Activated CD4-positive, alpha-beta T cell treated with anti-CD3 and anti-CD28 coated beads, Interleukin-2, Interleukin-4, amounts not matched to agents 100 ng/mL and 50 ng/mL, durations not matched to agents 16 hours and 8 hours (primary cell): ENCODE measurements around the gene TTF2.
A peak's percentile ranks its signal among the peaks of the same experiment; 100 is the strongest.
"Not testable (repeated sequence)": the region's sequence is repeated elsewhere in the genome, so short reads cannot be mapped to it uniquely, and the experiment has no call there.

Experiments used
- DNase-seq: peaks from one replicate; pipeline ENCODE4 v3.0.0-alpha.2; 2020; ENCODE audit warnings: low spot score

TTF2 gene

DNA sequence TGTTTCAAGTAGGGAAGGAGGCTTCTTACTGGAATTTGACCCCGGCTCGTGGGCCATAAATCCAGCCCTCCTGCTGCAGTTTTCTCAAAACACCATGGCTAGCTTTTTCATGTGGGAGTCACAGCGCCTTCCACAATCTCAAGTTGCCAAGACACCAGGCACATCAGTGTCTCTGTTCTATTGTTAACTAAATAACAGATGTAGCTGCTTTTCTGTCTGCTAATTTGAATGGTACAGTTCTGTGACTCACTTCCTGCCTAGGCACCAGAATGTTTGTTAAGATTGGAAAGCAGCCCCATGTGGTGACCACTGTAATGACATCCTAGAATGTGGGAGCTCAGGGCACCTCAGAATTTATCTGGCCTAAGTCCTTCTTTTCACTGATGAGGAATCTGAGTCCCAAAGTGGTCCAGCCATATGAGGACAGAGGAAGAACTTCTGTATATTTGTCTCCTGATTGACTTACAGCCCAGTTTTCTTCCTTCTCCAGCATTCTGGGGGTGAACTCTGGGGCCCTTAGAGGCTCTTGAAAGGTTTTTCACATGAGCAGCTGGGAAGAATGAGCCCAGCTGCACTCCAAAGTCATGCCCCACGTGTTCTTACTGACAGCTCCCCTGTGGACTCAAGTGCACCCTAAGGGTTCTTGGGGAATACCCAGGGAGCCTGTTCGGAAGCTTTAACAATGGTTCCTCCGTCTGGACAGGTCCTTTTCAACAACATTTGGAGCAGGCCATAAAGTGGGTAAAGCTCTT is 33.9 kb downstream of the TTF2 start:
- DNase-seq = peak; percentile 58

GRCh38 chr1:117094841-117095604 is 34.9 kb downstream of the TTF2 start:
- no peak for DNase-seq

DNA sequence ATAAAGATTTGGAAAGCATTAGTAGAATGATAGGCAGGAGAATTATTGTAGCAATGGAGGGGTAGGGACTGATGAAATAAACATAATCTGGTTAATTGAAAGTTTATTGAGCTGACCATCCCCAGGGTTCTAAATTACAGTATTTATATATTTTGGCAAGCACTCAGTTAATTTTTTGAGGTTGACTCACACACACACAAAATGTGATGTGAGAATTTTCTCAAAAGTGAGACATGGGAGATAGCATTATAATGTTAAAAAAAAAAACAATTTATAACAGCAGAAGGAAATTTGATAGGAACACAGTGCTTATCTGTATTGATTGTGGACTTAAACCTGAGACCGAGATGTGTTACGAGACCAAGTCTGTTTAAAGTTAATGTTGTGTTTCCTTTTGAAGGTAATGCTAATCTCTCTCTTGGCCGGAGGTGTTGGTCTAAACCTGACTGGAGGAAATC is 36.9 kb downstream of the TTF2 start:
- DNase-seq = no peak

DNA sequence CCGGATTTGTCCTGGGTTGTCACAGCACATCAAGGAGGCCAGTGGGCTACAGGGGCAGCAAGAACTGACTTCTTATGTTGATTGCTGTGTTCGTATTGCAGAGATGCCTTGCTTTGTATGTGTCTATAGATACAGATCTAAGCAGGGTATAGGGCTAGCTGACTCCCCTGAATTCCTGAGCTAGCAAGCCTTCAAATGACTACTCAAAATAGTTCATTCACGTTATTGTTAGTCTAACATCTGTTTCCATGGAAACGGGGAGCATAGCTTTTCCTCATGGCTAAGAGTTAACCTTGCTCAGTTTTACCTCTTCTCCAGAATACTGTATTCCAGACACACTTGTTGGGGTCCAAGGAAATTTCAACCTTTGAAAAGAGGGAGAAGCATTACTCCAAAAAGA is 37.3 kb downstream of the TTF2 start:
- DNase-seq = no peak

DNA sequence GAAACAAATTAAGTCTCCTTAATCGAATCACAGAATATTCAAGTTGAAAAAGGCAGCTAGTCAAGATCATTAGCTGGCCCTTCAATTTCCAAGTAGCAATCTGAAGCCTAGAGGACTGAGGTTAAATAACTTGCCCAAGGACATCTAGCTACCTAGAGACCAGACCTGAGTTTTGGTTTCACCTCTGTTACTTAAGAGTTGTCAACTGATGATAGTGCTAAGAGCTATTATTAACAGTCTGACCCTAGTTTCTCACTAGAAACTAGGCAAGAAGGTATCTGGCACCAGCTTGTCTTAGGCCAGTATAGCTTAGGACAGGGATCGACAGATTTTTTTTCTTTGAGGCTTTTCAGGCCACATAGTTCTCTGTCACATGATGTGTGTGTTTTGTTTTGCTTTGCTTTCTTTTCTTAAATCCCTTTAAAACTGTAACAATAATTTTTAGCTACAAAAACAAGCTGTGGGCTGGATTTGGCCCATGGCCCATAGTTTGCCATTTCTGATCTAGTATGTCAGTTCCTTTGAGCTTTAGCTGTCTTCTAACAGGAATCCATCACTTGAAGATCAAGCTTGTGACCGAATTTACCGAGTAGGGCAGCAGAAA is 38.3 kb downstream of the TTF2 start:
- DNase-seq = no peak

DNA sequence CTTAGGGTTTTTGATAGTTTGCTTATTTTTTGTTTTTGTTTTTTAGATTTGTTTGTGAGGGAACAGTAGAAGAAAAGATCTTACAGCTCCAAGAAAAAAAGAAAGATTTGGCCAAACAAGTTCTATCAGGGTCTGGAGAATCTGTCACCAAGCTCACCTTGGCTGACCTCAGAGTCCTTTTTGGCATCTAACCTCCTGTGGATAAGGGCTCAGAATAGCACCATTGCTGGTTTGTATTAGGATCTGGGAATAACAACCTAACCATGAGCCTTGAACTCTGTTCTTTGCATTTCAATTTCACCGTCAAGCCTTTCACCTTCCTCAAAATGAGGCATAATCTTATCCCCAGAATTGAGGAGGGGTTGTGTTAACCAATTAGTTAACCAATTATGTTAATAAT is 41.2 kb downstream of the TTF2 start:
- no peak for DNase-seq

- DNase-seq = not testable (repeated sequence)
These were observed 41.7 kb downstream of the TTF2 start for GRCh38 chr1:117101858-117102257.

- DNase-seq = no peak
These were observed 44.9 kb downstream of the TTF2 start for GRCh38 chr1:117104986-117105385.

DNA sequence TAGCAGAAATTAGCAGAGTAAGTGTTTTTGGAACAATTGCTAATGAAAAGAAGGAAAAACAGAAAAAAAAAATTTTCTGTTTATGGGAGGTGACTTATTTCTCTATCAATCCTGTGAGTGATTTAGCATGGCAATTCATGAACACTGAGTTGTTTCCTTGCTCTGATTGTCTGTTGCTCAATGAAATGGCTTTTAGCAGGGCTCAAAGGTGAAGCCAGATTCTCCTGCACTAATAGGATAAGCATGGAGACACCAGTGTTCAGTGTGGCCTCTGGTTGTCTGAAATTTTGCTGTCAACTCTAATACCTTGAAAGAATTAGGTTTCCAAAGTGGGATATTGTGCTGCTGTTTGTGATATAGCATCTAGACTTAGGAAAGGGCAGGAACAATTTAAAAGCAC is 45.6 kb downstream of the TTF2 start:
- no peak for DNase-seq

DNA sequence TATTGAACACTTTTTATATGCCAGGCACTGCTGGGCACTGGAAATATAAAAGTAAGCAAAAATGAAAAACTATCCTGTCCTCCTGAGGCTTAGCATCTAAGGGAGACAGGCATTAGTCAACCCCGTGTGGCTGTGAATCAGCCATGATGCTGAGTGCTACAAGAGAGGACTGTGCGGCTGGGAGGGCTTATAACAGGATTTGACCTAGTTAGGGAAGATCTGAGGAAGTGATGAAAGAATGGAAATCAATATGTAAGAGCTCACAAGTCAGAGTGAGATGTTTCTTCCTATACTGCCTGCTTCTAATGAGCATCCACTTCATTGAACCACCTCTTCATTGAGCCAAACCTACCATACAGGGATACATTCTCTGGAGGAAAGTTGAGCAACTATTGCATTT is 46.4 kb downstream of the TTF2 start:
- peak; percentile 15 for DNase-seq

DNA sequence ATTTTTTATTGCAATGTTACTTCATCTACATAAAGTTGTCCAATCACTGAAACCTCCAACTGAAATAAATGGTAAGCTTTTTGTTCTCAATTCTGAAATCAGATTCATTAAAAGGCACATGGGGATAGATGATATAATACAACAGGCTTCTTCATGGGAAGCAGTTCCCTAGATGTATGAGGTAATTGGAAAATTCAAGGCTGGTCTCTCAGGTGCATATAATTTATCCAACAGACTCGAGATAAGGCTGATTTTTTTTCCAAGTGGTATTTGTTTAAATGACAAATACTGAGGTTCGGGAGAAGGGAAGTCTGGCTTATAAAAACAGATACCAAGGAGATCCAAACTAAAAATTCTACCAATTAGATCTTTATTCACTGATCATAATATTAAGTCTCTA is 47.2 kb downstream of the TTF2 start:
- no peak for DNase-seq

DNA sequence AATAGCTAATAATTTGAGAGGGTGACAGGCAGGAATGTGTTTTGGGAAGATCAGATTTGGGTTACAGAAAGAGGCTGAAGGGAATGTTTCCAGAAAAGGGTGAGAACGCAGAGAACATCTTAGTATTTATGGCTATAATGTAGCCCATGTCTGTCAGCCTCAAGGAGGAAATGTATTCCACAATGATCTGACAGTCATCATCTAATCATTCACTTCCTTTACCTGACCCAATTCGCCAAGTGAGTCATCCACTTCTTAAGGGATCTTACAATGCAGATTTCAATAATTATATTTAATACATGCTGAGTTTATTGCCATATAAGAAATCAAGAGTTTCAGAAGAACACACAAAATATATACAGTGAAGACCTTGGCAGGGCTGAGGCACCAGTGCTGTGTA is 50.6 kb downstream of the TTF2 start:
- DNase-seq = no peak

- no peak for DNase-seq
These were observed 52.1 kb downstream of the TTF2 start for GRCh38 chr1:117112047-117112717.

DNA sequence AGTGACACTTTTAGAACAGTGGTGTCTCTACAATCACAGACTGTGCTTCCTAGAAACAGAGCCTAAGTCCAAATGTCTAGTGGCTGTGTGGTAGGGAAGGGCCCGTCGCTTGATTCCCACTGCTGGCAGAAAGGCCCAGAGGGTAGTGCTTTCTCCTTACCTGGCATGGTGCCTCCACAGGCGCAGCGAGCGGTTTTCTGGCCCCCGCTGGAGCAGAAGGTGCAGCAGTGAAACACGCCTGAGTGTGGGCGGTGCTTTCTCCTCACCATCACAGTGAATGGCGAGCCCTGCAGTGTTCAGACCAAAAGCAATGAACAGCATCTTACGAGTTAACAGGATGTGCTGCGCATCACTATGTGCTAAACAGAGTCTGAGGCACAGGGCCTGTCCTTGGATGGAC is 53.1 kb downstream of the TTF2 start:
- no peak for DNase-seq

DNA sequence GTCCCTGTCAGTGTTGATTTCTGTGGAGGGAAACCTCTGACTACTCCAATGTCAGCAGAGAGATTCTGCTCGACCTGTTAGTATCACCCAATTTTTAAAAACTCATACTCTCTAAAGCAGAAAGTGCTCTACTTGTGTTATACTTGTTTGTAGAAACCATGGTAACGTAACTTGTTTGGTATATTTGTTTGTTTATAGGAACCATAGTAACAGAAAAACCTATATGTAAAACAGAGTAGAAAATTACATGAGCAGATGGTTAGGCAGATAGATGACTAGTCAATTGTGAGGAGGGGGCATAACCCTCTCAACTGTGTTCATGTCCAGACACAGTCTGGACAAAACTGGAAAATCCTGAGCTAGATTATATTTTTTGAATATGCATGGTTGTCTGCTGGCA is 54.8 kb downstream of the TTF2 start:
- no peak for DNase-seq

DNA sequence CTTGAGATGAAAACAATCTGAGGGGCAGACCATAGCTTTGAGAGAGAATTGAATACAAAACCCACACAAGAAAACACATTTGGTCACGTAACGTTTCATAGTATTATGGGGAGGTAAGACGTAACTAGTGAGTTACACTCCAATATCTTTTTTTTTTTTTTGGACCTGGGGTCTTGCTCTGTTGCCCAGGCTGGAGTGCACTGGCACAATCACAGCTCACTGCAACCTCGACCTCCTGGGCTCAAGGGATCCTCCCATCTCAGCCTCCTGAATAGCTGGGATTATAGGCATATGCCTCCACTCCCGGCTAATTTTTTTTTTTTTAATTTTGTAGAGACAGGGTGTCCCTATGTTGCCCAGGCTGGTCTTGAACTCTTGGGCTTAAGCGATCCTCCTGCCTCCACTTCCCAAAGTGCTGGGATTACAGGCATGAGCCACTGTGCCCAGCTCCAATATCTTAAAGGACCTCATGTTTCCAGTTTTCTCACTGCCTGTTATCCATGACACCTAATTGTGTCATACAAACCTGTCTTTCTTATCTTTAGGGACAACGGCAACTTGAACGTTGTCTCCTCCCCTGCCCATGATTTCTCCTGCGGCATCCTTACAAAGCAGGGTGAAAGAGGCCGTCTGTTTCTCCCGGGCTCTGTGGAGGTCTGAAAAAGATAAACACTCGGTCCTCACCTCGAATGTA is 56.1 kb downstream of the TTF2 start:
- no peak for DNase-seq

DNA sequence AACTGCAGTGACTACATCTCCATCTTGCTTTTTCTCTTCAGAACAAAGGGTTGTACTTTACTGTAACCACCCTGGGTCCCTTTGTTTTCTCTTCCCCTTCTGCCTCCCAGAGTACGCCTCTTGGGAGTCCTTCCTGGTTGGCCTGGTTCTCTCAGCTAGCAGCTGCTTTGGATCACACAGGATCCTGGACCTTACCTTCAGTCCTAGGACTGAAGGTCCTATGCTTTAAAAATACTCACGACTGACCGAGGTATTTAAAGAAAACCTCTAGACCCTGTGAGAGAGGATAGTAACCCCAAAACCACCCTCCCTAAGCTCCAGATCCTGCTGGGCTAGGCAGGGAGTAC is 56.6 kb downstream of the TTF2 start:
- no peak for DNase-seq

DNA sequence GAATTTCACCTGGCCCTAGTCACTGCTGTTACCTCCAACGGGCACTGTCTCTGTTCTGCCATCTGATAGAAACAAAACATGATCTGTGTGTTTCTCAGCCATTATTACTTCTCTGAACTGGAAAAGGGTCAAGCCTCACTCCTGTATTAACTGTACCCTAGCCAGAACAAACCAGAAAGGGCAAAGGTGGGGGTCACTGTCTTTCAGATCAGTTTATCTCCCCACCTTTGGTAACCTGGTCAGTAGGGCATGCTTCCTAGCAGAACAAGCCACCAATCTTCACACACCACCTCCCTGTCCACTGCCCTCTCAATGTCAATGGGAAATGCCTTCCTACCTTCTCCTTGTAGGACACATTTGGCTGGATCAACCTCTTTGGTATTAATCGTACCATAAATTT is 57.6 kb downstream of the TTF2 start:
- no peak for DNase-seq

DNA sequence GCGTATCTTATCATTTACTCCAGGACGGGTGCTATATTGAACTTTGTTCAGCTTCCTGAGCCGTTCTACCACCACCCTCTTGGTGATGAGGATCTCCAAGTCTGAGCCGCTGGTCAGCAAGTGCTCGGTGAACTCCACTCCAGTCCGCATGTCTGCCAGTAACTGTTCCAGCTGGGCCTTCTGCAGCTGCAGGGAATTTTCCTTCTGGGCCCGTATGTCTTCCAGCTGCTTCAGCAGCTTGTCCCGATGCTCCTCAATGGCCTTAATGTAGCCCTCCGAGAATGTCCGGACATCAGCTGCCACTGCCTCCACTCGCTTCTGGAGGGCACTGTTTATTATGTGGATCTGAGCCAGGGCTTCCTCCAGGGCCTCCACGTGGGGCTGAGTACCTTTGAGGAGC is 58.0 kb downstream of the TTF2 start:
- DNase-seq = no peak

GRCh38 chr1:117119144-117119543 is 59.0 kb downstream of the TTF2 start:
- not testable (repeated sequence) for DNase-seq

DNA sequence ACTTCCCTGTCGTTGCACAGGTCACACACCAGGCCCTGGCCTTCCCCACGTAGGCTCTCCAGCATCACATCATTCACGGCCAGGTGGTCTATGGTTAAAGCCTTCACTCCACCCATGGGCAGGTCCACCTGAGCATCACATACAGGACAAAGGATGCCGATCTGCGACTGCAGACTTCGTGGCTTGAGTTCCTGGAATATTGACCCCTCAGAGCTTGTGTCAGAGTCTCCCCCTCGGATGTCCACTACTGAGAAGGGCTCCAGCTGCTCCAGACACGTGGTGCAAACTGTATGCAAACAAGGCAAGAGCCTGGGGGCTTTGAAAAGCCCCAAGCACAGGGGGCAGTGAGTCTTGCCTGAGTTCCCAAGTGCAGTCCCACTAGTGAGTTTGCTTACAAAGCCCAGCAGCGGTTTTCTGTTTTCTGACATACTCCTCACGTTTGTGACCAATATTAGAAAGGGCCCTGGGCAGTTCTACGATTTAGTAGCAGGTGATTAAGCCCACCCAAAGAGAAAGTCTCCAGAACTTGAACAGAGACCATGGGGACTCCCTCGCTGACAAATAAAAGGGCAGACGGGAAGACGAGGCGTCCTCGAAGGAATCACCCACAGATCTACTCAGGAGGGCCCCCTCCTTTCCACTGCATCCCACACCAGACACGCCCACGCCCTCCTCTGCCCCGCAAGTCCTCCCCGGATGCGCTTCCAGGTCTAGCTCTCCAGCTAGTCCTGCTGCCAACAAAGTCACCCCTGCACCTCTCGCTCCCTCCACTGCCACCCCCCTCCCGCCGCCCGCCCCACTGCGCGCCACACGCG is 60.9 kb downstream of the TTF2 start:
- no peak for DNase-seq
